Epithelial cell of proximal tubule (primary cell): ENCODE data around the gene SNRPB. TPM values are rescaled to one million over a fixed set of nuclear protein-coding genes. Genes with fewer than 3 reads are reported as not detected.

Experiments
- DNase-seq: peaks from one replicate; pipeline ENCODE4 v3.0.0-alpha.2; 2011; ENCODE audit warnings: low read depth
- H3K4me3 ChIP-seq: 2 replicates; pipeline ENCODE4 v1.5.1; 2011; ENCODE audit warnings: low read depth, mild to moderate bottlenecking, low read length
- CTCF ChIP-seq: conservative IDR thresholded peaks from 2 replicates; pipeline ENCODE4 v1.5.1; 2012; ENCODE audit warnings: low read depth, mild to moderate bottlenecking, low read length
- total RNA-seq: library from RNA; depleted of rRNA; stranded (reverse); fragments of >200 nt; gene quantifications from 2 replicates; pipeline ENCODE4 v1.2.3, GENCODE V29; 2015

Gene SNRPB
- total RNA-seq, 1 donor from 2014 or later: 541 TPM

DNA sequence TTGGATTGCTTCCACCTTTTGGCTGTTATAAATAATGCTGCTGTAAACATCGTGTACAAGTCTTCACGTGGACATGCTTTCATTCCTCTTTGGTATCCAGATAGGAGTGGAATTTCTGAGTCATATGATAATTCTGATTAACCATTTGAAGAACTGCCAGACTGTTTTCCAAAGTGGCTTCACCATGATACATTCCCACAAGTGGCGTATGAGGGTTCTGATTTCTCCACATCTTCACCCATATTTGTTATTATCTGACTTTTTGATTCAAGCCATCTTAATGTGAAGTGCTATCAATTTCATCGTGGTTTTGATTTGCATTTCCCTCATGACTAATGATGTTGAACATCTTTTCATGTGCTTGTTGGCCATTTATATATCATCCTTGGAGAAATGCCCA lies 2.9 kb upstream of the SNRPB start:
- DNase-seq: peak; percentile 23
- H3K4me3 ChIP-seq: no peak overlapping the region
- TF ChIP-seq CTCF: no peak

DNA sequence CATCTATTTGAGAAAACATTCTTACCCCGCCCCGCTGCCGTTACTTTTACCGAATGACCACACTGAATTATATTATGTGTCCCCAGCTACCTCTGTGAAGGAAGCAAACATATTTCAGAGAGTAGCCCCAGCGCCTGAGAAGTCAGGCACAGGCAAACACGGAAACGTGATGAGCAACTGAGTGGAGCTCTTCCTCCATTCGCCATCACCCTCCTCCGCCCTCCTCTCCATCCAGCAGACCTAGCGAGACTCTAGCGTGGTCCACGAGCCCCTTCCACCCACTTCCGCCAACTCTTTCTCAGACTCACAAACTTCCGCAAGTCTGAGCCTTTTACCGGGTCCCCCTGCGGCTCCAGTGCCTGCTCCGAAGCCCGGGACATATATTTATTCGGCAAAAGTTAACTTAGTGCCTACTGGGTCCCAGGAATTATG lies 582 bp downstream of the SNRPB start:
- H3K4me3 ChIP-seq: peak overlapping the region; percentile 79
- DNase-seq: no peak
- TF ChIP-seq CTCF: no peak

GRCh38 chr20:2468581-2469407 lies 1.8 kb downstream of the SNRPB start:
- no peak for DNase-seq
- TF ChIP-seq CTCF: no peak

DNA sequence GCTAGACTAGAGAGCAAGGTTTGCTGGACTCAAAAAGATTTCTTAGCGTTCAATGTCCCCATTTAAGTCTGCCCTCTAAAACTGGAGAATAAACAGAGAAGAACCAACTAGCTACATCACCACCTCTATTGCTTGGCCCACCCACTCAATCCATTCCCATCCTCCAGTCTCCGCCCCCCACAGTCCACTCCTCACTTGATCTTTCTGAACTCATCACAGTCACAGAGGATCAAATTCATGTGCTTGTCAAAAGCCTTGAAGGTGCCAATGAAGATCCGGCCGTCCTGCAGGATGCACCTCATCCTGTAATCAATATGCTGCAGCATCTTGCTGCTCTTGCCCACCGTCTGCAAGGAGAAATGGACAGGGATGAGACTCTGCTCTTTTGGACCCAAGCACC lies 3.2 kb downstream of the SNRPB start:
- no peak for TF ChIP-seq CTCF

More at GRCh38 chr20:2468581-2469407, 1.8 kb downstream of the SNRPB start:
- H3K4me3 ChIP-seq: peak overlapping the region; percentile 79

DNA sequence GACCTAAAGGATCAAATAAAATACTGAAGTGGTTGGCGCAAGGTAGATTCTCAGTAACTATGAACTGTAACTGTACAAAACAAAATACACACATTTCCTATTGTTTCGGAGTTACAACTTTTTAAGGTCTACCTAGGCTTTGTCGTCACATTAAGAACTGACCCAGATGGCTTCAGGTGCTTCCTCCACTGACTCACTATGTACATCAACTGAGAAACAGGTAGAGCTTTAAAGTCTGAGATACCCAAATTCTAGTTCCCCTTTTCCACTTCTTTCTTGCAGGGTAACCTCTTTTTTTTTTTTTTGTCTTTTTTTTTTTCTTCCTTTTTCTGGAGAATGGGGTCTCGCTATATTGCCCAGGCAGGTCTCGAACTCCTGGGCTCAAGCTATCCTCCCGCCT lies 5.5 kb downstream of the SNRPB start:
- TF ChIP-seq CTCF: no peak
- no peak overlapping the region for H3K4me3 ChIP-seq
- no peak for DNase-seq

More for the DNA sequence above, 3.2 kb downstream of the SNRPB start:
- DNase-seq: no peak
- no peak overlapping the region for H3K4me3 ChIP-seq

DNA sequence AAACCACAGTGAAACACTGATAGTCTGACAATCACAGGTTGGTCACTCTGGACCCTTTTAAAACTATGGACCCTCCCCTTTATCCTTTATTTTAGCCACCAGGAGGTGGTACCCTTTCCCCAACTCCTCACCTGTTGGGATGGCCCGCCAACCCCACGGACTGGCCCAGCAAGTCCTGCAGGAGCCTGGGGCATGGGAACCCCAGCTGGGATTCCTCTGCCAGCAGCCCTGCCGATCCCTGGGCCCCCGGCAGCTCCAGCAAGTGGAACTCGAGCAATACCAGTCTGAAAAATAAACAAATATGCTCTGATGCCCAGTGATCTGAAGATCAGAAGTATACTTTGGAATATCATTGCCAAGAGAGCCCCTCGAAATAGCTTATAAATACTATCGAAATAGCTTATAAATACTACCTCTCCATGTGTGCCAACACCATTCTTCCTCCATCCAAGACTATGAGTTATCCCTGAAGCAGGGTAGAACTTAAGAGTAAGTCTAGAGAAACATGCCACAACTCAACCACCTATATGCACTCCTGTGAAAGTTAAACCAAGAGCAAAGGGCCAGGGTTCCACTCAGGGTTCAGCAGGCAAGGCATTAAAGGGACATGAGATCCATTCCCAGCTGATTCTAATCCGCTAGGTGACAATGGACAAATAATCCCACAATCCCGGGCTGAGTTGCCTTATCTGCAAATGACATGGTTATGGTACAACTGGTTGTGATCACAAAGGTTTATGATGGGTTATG lies 6.8 kb downstream of the SNRPB start:
- DNase-seq: no peak
- no peak for TF ChIP-seq CTCF
- no peak overlapping the region for H3K4me3 ChIP-seq
